Dermis blood vessel endothelial cell (primary cell): ENCODE measurements around the gene ZXDC. TPM values are rescaled to one million over a fixed set of nuclear protein-coding genes. Genes with fewer than 3 reads are reported as not detected.

ENCODE experiments used
- DNase-seq: peaks from one replicate; pipeline ENCODE4 v3.0.0; 2010
- total RNA-seq: library from RNA; depleted of rRNA; stranded (reverse); fragments of >200 nt; gene quantifications from 2 replicates; pipeline ENCODE4 v1.2.3, GENCODE V29; 2014

Gene ZXDC
- total RNA-seq, 1 donor from 2014 or later: 22.8 TPM

DNA sequence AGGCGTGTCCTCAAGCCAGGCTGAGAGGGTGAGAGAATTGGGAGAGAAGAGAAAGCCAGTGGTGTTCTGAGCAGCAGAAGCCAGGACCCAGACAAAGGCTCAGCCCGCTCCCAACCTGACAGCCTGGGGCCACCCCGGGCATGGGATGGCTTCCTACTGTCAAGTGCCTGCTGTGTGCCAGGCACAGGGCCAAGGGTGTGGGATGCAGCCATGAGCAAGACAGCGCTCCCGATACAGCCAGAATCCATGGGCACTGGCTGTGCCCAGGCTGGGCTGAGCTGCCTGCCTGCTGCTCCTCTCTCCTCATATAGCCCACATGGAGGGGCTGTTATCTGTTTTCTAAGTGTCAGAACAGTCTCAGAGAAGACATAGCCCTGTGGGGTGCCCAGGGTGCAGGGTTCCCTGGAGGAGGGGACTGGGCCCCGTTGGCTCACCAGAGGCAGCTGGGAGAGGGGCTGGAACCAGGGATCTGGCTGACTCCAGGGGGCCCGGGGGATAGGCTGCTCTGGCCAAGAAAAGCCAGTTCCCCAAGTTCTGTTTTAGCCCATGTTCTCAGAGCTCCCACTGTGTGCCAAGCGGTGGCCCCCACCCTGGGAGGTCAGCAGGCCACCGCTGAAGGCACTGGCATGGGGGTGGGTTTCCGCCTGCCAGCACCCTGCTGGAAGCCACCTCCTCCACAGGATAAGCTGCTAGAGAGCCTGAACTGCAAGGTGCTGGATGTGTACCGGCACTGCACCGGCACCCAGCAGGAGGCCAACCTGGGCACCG, 42.0 kb downstream of the ZXDC start:
- DNase-seq: no peak

DNA sequence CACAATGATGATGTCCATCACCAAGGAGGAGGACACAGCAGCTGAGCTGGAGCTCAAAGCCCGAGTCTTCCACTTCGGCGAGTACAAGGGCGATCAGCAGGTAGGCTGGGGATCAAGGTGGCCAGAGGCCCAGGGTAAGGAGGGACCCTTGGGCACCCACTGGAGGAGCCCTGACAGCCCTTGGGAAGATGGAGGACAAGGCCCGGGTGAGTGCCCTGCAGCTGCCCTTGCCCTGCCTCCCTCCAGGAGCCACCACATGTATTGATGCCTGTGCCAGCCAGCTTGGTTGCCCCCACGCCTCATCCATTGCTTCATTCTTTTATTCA, 42.6 kb downstream of the ZXDC start:
- DNase-seq: no peak

- DNase-seq: no peak
Observed at GRCh38 chr3:126432361-126433104, 43.2 kb downstream of the ZXDC start.

- DNase-seq: no peak
Observed at GRCh38 chr3:126431103-126431534, 44.6 kb downstream of the ZXDC start.

DNA sequence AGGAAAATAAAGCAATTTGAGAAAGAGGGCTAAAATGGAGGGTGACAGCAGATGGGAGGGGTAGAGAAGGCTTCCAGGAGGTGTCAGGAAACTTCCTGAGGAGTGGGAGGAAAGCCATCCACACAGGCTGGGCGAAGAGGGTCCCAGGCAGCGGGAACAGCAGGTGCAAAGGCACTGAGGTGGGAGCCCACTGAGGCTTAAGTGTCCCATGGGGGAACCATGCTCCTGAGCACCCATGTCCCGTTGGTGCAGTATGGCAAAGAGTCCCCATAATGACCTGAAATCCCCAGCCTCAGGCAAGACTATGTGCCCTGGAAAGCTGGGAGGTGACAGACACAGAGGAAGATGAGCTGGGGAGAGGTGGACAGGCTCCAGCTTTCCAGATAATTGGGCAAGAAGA, 50.9 kb downstream of the ZXDC start:
- no peak for DNase-seq

DNA sequence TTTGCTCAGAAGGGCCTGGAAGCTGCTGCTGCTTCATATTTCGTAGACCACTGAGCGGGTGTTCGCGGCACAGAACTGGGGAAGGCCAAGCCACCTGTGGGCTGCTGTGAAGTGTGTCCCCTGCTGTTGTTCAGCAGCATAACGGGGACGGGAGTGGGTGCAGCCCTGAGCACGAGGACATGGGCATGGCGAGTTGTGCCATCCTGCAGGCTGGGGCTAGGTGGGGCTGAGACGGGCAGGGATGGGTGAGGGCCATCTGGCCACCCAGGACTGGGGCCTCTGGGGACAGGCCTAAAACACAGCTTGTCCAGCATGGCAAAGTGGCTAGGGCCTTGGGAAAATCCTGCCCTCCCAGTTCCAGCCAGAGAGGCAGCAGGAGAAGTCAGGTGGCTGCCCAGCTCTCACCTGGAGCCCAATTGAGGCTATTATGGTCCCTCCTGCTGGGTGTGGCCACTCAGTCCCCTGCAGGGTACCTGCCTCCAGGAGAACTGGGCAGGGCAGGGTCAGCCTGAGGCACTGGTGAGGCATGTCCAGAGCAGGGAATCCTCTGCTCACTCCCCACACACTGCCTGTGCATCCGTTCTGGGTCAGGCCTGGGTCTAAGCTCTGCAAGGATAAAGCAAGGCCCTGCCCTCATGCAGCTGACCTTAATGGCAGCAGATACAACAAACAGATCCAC, 51.5 kb downstream of the ZXDC start:
- DNase-seq: no peak

DNA sequence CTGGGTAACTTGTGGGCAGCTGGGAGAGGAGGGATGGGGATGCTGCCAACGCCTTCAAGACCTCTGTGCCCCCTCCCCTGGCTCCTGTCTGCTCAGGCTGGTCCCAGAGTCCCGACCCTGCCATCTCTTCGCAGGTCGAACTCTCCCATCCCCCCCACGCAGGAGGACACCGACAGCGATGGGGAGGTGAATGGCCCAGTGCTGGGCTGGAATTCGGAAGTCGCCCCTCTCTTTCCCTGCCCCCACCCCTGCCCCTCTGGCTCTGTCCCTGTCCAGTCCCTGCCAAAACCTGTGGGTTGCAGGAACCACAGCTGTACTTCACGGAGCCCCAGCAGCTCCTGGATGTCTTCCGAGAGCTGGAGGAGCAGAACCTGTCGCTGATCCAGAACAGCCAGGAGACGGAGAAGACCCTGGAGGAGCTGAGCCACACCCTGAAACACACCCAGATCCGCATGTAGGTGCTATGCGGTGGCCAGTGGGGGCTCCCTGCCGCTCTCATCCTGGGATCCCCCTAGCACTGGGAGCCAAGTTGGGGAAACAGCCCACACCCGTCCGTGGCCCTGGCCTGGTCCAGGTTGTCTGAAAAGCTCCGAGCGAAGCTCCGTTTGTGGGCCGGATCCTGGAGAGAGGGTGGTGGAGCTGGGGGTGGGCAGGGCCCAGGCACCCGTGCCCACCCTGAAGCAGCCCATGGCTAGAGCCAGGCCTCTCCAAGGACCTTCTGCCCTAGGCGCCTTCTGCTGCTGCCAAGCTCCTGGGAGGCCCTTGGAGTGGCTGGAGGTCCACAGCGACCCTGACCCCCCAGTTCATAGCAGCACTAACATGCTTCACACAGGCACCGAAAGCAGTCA, 52.3 kb downstream of the ZXDC start:
- no peak for DNase-seq

DNA sequence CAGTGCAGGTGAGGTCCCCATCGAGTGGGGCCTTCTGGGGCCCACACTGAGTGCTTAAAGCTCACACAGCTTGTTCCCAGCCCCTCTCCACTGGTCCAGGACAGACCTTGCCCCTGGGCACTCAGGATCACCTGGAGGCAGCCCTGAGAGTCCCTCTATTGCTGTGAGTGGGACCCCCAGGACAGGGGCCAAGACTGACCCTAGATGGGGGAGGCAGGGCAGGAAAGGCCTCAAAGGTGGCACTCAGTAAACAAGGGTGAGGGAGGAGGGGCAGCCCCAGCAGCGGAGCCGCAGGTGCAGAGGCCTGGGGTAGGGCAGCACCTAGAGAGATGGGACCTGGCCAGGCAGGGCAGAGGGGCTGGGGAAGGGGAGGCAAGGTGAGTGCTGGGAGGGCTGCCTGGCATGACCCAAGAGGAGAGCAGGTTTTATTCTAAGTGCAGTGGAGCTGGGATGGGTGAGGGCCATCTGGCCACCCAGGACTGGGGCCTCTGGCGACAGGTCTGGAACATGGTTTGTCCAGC, 53.1 kb downstream of the ZXDC start:
- DNase-seq: no peak

- DNase-seq: no peak
Observed at GRCh38 chr3:126422121-126422520, 53.6 kb downstream of the ZXDC start.

DNA sequence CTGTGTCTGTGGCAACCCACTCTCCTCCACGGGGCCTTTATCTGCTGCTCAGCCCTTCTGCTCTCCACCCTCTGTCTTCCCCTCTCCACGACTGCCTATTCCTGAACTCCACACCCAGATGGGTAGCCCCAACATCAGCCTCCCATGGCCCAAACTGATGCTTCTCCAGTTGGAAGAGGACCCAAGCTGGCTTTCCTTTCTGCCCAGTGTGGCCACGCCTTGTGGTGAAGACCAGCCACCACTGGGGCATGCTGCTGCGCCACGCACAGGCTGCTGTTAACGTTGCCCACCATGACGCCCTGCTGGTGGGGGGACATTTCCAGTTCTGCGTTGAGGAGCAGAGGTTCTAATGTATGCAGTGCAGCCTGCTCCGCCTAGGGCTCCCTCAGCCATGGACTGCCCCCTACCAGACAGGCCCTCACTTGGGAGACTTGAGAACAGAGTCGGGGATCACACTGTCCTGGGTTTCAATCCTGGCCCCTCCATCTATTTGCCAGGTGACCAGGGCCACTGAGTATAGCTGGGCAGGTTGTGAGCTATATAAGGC, 54.0 kb downstream of the ZXDC start:
- DNase-seq: no peak

- DNase-seq: no peak
Observed at GRCh38 chr3:126419886-126420786, 55.6 kb downstream of the ZXDC start.

DNA sequence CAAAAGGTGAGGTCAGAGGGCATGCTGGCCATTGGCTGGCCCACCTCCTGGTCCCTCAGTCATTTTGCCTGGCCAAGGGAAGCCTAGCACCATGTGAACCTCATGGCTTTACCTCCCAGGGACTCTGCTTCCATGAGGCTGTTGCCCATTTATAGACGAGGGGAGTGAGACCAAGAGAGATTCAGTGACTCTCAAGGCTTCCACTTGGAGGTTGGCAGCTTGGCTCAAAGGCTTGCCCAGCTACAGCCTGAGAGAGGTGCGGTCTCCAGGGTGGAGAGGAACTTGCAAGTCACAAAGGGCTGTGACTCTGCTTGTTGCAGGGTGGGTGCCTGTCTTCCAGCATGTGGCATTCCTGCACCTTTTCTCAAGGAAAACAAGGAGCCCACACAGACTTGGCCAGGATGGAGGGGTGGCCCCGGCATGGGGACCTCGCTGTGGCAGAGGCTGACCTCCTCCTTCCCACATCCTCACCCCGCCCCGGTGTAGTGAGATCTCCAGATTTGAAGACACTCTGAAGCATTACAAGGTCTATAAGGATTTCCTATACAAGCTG, 56.5 kb downstream of the ZXDC start:
- DNase-seq: no peak

DNA sequence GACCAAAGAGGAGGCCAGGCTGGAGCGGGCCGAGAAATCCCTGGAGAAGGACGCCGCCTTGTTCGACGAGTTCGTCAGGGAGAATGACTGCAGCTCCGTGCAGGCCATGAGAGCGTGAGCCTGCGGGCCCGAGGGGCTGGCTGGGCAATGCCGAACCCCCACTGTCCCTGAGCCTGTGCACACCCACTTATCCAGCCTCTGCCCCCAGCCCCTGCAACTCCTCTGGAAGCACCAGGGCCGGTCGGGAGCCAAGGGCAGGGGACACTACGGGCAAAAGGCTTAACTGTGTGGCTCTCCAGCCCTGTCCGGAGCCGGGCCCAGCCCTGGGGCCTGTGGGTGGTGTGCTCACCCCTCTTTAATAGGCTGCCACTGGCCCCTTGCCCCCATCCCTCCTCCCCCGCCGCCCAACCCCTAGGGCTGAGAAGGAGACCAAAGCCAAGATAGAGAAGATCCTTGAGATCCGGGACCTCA, 57.0 kb downstream of the ZXDC start:
- no peak for DNase-seq

- DNase-seq: no peak
Observed at GRCh38 chr3:126417981-126418530, 57.6 kb downstream of the ZXDC start.

DNA sequence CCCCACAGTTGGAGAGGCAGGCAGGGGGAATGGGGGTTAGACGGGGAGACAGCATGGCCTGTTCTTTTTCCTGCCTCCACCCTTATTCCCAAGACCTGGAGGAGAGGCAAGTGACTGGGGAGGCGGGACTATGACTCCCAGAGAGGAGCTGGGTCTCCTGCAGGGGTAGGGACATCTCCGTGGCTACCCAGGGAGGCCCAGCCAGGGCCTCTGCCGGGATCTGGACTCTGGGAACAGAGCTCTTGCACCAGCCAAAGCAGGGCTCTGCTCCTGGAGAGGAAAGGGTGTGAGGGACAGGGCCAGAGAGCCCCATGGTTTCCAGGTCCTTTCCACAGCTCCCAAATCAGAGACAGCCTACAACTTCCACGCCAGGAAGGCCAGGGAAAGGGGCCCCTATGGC, 58.2 kb downstream of the ZXDC start:
- DNase-seq: no peak

DNA sequence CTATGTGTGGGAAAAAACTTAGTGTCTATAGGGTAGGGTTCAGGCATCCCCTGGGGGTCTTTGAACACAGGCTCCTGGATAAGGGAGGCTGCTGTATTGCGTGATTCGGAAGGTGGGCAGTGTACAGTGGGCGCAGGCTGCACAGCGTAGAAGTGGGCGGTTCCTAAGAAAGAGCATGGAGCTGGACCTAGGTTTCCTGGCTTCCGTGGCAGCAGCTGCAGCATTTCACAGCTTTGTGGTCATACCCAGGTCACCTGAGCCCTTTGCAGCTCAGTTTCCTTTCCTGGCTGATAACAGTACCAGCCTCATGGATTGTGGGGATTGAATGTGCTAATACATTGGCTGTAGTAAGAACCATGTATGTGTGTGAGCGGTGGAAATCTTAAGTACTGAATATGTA, 58.7 kb downstream of the ZXDC start:
- DNase-seq: no peak

GRCh38 chr3:126415661-126416591, 59.8 kb downstream of the ZXDC start:
- no peak for DNase-seq

DNA sequence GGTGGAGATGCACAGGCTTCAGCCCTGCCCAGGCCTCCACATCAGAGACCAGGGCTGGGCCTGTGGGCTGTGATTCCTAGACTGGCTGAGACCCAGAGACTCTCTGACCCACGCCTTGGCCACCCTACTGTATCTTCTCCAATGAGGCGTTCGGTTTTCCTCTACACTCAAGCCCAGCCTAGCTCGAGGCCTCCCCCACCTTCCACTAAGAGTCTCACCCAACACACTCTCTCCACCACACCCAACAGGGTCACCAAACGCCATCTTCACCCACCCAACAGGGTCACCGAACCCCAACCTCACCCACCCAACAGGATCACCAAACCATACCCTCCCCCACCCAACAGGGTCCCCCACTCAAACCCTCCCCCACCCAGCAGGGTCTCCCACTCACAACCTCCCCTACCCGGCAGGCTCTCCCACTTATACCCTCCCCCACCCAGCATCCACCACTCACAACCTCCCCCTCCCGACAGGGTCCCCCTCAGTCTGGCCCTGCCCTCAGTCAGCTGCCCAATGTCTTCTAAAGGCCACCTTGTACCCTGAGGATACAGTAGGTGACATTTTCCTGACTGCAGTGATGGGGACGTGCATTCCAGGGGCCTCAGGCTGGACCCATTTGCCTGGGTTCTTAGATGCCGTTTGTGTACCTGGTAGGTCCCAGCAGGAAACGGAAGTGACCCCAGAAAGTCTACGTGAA, 60.6 kb downstream of the ZXDC start:
- DNase-seq: no peak

DNA sequence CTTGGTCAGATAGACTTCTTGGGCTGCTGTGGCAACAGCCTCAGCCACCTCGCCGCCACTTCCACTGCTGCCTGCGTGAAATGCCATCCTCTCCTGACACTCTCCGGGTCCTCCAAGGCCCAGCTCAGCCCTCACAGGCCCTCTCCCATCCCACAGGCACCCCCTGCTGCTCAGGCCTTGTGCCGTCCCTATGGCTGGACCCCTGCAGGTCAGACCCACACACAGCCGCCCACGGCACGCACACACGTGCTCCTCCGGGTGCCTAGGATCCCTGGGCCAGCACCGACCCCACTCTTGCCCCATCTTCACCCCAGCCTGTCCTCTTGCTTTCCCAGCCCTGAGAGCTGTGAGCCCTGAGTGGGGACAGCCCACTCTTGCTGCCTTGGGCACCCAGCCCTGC, 61.3 kb downstream of the ZXDC start:
- no peak for DNase-seq
